HepG2 (cell line): ENCODE data around the gene FGA. TPM values are rescaled to one million over a fixed set of nuclear protein-coding genes. Genes with fewer than 3 reads are reported as not detected.

Experiments used
- E2F1 ChIP-seq: sonication (generic); formaldehyde crosslinking; IDR thresholded peaks from 2 replicates; pipeline ENCODE4 v1.5.0; 2020; ENCODE audit warnings: missing genetic modification reagents
- EHMT2 ChIP-seq: fragments of 200-600 bp; sonication (generic); IDR thresholded peaks from 2 replicates; pipeline ENCODE4 v1.7.0; 2017; ENCODE audit warnings: antibody characterized with exemption, low read depth, low read length, borderline replicate concordance
- FOXA1 ChIP-seq, 2 experiments: fragments of 450-650 bp in 1 of 2; sonication (generic) in 1 of 2; formaldehyde crosslinking in 1 of 2; IDR thresholded peaks; 2 replicates each; pipeline versions ENCODE4 v1.4.0 to v1.6.1; 2016 to 2020; ENCODE audit warnings: missing genetic modification reagents in 1 of 2
- FOXC1 ChIP-seq: sonication (generic); formaldehyde crosslinking; IDR thresholded peaks from 2 replicates; pipeline ENCODE4 v1.8.0; 2022; ENCODE audit warnings: mild to moderate bottlenecking, missing genetic modification reagents, borderline replicate concordance
- FOXK2 ChIP-seq: fragments of 450-650 bp; IDR thresholded peaks from 2 replicates; pipeline ENCODE4 v1.6.1; 2016
- KAT2B ChIP-seq: fragments of 150-350 bp; IDR thresholded peaks from 2 replicates; pipeline ENCODE4 v1.6.1; 2014; ENCODE audit warnings: low read depth, low read length, borderline replicate concordance
- KLF11 ChIP-seq: IDR thresholded peaks from 2 replicates; pipeline ENCODE4 v1.6.1; 2016; ENCODE audit warnings: missing compliant biosample characterization
- MTF1 ChIP-seq: sonication (generic); formaldehyde crosslinking; IDR thresholded peaks from 2 replicates; pipeline ENCODE4 v1.5.0; 2020; ENCODE audit warnings: missing genetic modification reagents
- NFYC ChIP-seq: IDR thresholded peaks from 2 replicates; pipeline ENCODE4 v1.6.1; 2016; ENCODE audit warnings: missing genetic modification reagents, missing compliant biosample characterization
- SKI ChIP-seq: fragments of 450-650 bp; IDR thresholded peaks from one replicate; pipeline ENCODE4 v1.6.1; 2018; ENCODE audit warnings: mild to moderate bottlenecking; ENCODE audit not compliant: partially characterized antibody
- SP5 ChIP-seq: IDR thresholded peaks from 2 replicates; pipeline ENCODE4 v1.6.1; 2016; ENCODE audit warnings: low read depth, borderline replicate concordance
- ZBTB46 ChIP-seq: sonication (generic); formaldehyde crosslinking; IDR thresholded peaks from 2 replicates; pipeline ENCODE4 v1.4.0; 2020; ENCODE audit warnings: mild to moderate bottlenecking, missing genetic modification reagents, borderline replicate concordance
- ZFP36L2 ChIP-seq: sonication (generic); formaldehyde crosslinking; IDR thresholded peaks from 2 replicates; pipeline ENCODE4 v1.4.0; 2020; ENCODE audit warnings: missing genetic modification reagents
- ZNF280B ChIP-seq: sonication (generic); formaldehyde crosslinking; IDR thresholded peaks from 2 replicates; pipeline ENCODE4 v1.5.0; 2020; ENCODE audit warnings: missing genetic modification reagents, mild to moderate bottlenecking, borderline replicate concordance
- ZNF329 ChIP-seq: sonication (generic); formaldehyde crosslinking; IDR thresholded peaks from 2 replicates; pipeline ENCODE4 v1.9.0; 2021; ENCODE audit warnings: low read depth, mild to moderate bottlenecking, missing genetic modification reagents
- ZNF431 ChIP-seq: sonication (generic); formaldehyde crosslinking; IDR thresholded peaks from 2 replicates; pipeline ENCODE4 v1.9.0; 2022; ENCODE audit warnings: missing genetic modification reagents, low read depth, mild to moderate bottlenecking, borderline replicate concordance
- ZNF589 ChIP-seq: sonication (generic); formaldehyde crosslinking; conservative IDR thresholded peaks from 2 replicates; pipeline ENCODE4 v1.8.0; 2022; ENCODE audit warnings: mild to moderate bottlenecking, moderate library complexity, missing genetic modification reagents
- polyA plus RNA-seq, 8 experiments: library from polyadenylated mRNA; depleted of rRNA in 3 of 8; stranded (reverse) in 7 of 8; unstranded in 1 of 8; fragments of >200 nt; fragmentation: Illumina TruSeq in 4 of 8; extraction: Trizol in 4 of 8; gene quantifications; 2 replicates each; pipeline versions ENCODE4 v1.2.1 to v1.2.3, GENCODE V29; 2011 to 2016; ENCODE audit warnings: low read depth in 4 of 8, missing spikeins in 1 of 8, mixed read lengths in 1 of 8; ENCODE audit not compliant: insufficient read depth in 1 of 8
- total RNA-seq, 5 experiments: library from RNA; depleted of rRNA; stranded (reverse); fragments of >200 nt; fragmentation: Illumina TruSeq; extraction: Trizol; gene quantifications; 2 replicates each; pipeline ENCODE4 v1.2.3, GENCODE V29; 2016; ENCODE audit warnings: low read depth in 1 of 5
- TF ChIP-seq, protein P1 (sequence below): sonication (generic); formaldehyde crosslinking; IDR thresholded peaks from 2 replicates; pipeline ENCODE4 v1.5.0; 2020; ENCODE audit warnings: missing genetic modification reagents, mild to moderate bottlenecking, borderline replicate concordance
- TF ChIP-seq, protein P2 (sequence below): sonication (generic); formaldehyde crosslinking; IDR thresholded peaks from 2 replicates; pipeline ENCODE4 v1.8.1; 2022; ENCODE audit warnings: low read depth, mild to moderate bottlenecking, missing genetic modification reagents

Gene FGA
- total and polyA plus RNA-seq, 2 of the 13 experiments (the other 11 are each of a cell fraction or from before 2014, with no cell fraction given) = 640 to 1,523 TPM

GRCh38 chr4:154590329-154591006 lies at the start of gene FGA (continued):
- no peak for TF ChIP-seq ZBTB46
- peak; percentile 62 for TF ChIP-seq FOXA1 (IDR thresholded peaks at IDR 0.05)
- peak; percentile 97 for TF ChIP-seq FOXA1 (CRISPR knock-in tag; IDR thresholded peaks at IDR 0.05)
- TF ChIP-seq MTF1 (CRISPR knock-in tag) = no peak
- 0 out of 2 replicates have a peak, but pooled peaks have one; percentile 24 for TF ChIP-seq ZNF589
- TF ChIP-seq SP5 (CRISPR knock-in tag) = peak; percentile 85
- no peak for TF ChIP-seq KAT2B
- TF ChIP-seq FOXK2 = peak; percentile 79; the same call in 1 of the 2 replicates
- TF ChIP-seq, protein P1, sequence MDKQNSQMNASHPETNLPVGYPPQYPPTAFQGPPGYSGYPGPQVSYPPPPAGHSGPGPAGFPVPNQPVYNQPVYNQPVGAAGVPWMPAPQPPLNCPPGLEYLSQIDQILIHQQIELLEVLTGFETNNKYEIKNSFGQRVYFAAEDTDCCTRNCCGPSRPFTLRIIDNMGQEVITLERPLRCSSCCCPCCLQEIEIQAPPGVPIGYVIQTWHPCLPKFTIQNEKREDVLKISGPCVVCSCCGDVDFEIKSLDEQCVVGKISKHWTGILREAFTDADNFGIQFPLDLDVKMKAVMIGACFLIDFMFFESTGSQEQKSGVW (CRISPR knock-in tag) = no peak
- TF ChIP-seq FOXC1 (CRISPR knock-in tag) = 0 out of 2 replicates have a peak, but pooled peaks have one; percentile 79
- peak; percentile 56; the same call in 1 of the 2 replicates for TF ChIP-seq EHMT2
- peak; percentile 86 for TF ChIP-seq SKI
- peak; percentile 65; the same call in 1 of the 2 replicates for TF ChIP-seq KLF11 (CRISPR knock-in tag)
- no peak for TF ChIP-seq ZNF431 (CRISPR knock-in tag)
- TF ChIP-seq ZNF280B (CRISPR knock-in tag) = no peak
- peak; percentile 51; the same call in 1 of the 2 replicates for TF ChIP-seq NFYC (CRISPR knock-in tag)
- no peak for TF ChIP-seq ZNF329 (CRISPR knock-in tag)
- peak; percentile 58 for TF ChIP-seq E2F1
- TF ChIP-seq ZFP36L2 (CRISPR knock-in tag) = no peak
- TF ChIP-seq, protein P2, sequence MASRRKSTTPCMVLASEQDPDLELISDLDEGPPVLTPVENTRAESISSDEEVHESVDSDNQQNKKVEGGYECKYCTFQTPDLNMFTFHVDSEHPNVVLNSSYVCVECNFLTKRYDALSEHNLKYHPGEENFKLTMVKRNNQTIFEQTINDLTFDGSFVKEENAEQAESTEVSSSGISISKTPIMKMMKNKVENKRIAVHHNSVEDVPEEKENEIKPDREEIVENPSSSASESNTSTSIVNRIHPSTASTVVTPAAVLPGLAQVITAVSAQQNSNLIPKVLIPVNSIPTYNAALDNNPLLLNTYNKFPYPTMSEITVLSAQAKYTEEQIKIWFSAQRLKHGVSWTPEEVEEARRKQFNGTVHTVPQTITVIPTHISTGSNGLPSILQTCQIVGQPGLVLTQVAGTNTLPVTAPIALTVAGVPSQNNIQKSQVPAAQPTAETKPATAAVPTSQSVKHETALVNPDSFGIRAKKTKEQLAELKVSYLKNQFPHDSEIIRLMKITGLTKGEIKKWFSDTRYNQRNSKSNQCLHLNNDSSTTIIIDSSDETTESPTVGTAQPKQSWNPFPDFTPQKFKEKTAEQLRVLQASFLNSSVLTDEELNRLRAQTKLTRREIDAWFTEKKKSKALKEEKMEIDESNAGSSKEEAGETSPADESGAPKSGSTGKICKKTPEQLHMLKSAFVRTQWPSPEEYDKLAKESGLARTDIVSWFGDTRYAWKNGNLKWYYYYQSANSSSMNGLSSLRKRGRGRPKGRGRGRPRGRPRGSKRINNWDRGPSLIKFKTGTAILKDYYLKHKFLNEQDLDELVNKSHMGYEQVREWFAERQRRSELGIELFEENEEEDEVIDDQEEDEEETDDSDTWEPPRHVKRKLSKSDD (CRISPR knock-in tag) = 0 out of 2 replicates have a peak, but pooled peaks have one; percentile 54
